Stomach (tissue), 9 donors: Measurements from ENCODE around the gene CCDC3. TPM values are rescaled to one million over a fixed set of nuclear protein-coding genes. Genes with fewer than 3 reads are reported as not detected.

Source experiments
- DNase-seq, 2 donors: peaks; one replicate each; pipeline versions ENCODE4 v3.0.0 to v3.0.0-alpha.2; 2013 to 2019
- H3K27ac ChIP-seq, 5 donors: fragments of 200-600 bp in 4 of 5; sonication (generic) in 4 of 5; one replicate each; pipeline ENCODE4 v1.5.1; 2013 to 2019; ENCODE audit warnings: mild to moderate bottlenecking in 1 of 5, moderate library complexity in 1 of 5
- H3K27me3 ChIP-seq, 3 donors: fragments of 200-600 bp; sonication (generic); one replicate each; pipeline ENCODE4 v1.5.1; 2017 to 2019; ENCODE audit warnings: mixed run types in 1 of 3
- H3K36me3 ChIP-seq, 4 donors: fragments of 200-600 bp; sonication (generic); 1 replicate in 3 of 4; 2 replicates in 1 of 4; pipeline ENCODE4 v1.5.1; 2016 to 2019
- H3K4me1 ChIP-seq, 4 donors: fragments of 200-600 bp; sonication (generic); one replicate each; pipeline ENCODE4 v1.5.1; 2016 to 2019
- H3K4me3 ChIP-seq, 4 donors: fragments of 200-600 bp; sonication (generic) in 3 of 4; one replicate each; pipeline ENCODE4 v1.5.1; 2016 to 2019; ENCODE audit warnings: mild to moderate bottlenecking in 1 of 4
- H3K9me3 ChIP-seq, 4 donors: fragments of 200-600 bp; sonication (generic); one replicate each; pipeline ENCODE4 v1.5.1; 2016 to 2019
- CTCF ChIP-seq, 7 experiments: fragments of 450-650 bp in 4 of 7; fragments of 200-600 bp in 3 of 7; sonication (generic) in 3 of 7; IDR thresholded peaks; one replicate each; pipeline ENCODE4 v1.5.1; 2016 to 2019; ENCODE audit warnings: antibody characterized with exemption in 7 of 7, control low read depth in 2 of 7, mild to moderate bottlenecking in 1 of 7
- EP300 ChIP-seq: sonication (generic); formaldehyde crosslinking; IDR thresholded peaks from one replicate; pipeline ENCODE4 v1.6.1; 2017; ENCODE audit warnings: antibody characterized with exemption
- POLR2A ChIP-seq, 4 donors: fragments of 450-650 bp; IDR thresholded peaks; one replicate each; pipeline ENCODE4 v1.6.1; 2016; ENCODE audit warnings: antibody characterized with exemption in 4 of 4, control low read depth in 2 of 4, mild to moderate bottlenecking in 1 of 4, moderate library complexity in 1 of 4
- POLR2AphosphoS5 ChIP-seq, 3 donors: sonication (generic); formaldehyde crosslinking; IDR thresholded peaks; one replicate each; pipeline ENCODE4 v1.6.1; 2016; ENCODE audit warnings: antibody characterized with exemption in 3 of 3
- whole genome bisulfite sequencing, 5 donors: extraction: QIAGEN DNeasy Blood & Tissue Kit in 3 of 5; methylation state at CpG; one replicate each; pipeline versions ENCODE4 v1.1.5 to v1.1.7; 2013 to 2018; 5-methylcytosine and 5-hydroxymethylcytosine counted together
- intact Hi-C: fragments of 100-400 bp; cut with DNase I; formaldehyde crosslinking; loops from one replicate; pipeline ENCODE4 v1.15.1; 2023; ENCODE audit warnings: low total_unique reads
- polyA plus RNA-seq, 3 donors: library from polyadenylated mRNA; stranded (reverse); fragments of 200-250 nt; gene quantifications; one replicate each; pipeline ENCODE4 v1.2.3, GENCODE V29; 2013
- small RNA-seq, 4 donors: library from RNA; depleted of rRNA; stranded (forward); fragments of <200 nt; gene quantifications; one replicate each; pipeline ENCODE3, GENCODE V24; 2016
- total RNA-seq, 5 donors: library from RNA; depleted of rRNA; stranded (reverse); fragments of >200 nt; gene quantifications; one replicate each; pipeline versions ENCODE4 v1.1.0 to v1.2.3, GENCODE V29; 2014 to 2016
- donor health status: healthy with polysubstance abuse.
- donor health status: Bipolar disorder and iron deficiency.
- donor health status: healthy.

The CCDC3 gene
- total and polyA plus RNA-seq, 8 donors = 1.8 to 11.0 (median 4.8) TPM; not detected in 1

DNA sequence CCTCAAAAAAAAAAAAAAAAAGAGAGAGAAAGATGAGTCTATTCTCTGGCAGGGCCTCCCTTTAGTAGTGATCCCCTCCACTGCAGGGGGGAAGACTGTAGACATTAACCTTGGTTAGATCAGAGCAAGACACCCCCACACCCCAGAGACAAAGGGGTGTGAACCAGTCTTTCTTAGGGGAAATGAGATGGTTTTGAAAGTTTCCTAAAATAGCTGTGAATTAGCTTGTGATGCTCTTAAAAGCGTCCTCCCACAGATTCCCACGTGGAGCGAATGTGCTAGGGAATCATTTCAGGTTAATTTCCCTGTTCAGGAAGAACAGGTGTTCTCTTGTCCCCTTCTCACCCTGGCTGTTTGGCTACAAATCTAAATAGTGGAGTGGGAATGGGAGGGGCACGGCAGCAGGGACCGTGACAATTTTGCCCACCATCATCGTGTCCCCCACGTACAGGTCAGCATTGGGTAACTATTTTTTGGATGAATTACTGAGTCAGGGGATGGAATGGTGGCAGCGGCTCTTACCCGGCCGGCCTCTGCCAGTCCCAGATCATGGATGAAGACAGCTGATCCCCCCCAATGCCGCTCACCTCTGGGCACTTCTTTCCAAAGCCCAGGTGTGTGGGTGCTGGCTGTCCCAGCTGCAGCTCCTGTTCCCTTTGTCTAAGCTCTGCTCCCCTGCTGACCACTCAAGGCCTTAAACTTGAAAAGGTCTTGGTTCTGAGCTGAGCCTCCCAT is 152.9 kb downstream of the CCDC3 start:
- TF ChIP-seq CTCF (IDR thresholded peaks at IDR 0.05) (no peak), EP300 (no peak), POLR2AphosphoS5 (IDR thresholded peaks at IDR 0.05) (no peak), POLR2A (IDR thresholded peaks at IDR 0.05) (no peak)
- peaks cover 6 to 23% (median 7%) of the 10 kb centered on the region in 4 donors for H3K4me1 ChIP-seq
- 83 to 86% (median 84%) methylated on average over 10 to 11 of the region's 11 CpGs for WGBS, 5 donors
- no peaks in the 10 kb centered on the region for H3K9me3 ChIP-seq
- intact Hi-C loops = no loop called here
- H3K27ac ChIP-seq = no peak overlapping the region
- H3K36me3 ChIP-seq = no peaks in the 10 kb centered on the region
- H3K27me3 ChIP-seq = peaks cover 0 to 9% (median 0%) of the 10 kb centered on the region in 3 donors
- H3K4me3 ChIP-seq = no peak overlapping the region
- DNase-seq = no peak

GRCh38 chr10:12847361-12847975 is 154.0 kb downstream of the CCDC3 start:
- H3K27ac ChIP-seq = no peak overlapping the region
- H3K4me1 ChIP-seq = peaks cover 6 to 23% (median 7%) of the 10 kb centered on the region in 4 donors
- TF ChIP-seq POLR2A (IDR thresholded peaks at IDR 0.05) (no peak), EP300 (no peak), POLR2AphosphoS5 (IDR thresholded peaks at IDR 0.05) (no peak), CTCF (IDR thresholded peaks at IDR 0.05) (no peak)
- no peaks in the 10 kb centered on the region for H3K36me3 ChIP-seq
- WGBS, 5 donors = 69 to 75% (median 73%) methylated on average over 10 to 14 of the region's 14 CpGs
- H3K9me3 ChIP-seq = no peaks in the 10 kb centered on the region
- peaks cover 0 to 9% (median 0%) of the 10 kb centered on the region in 3 donors for H3K27me3 ChIP-seq
- intact Hi-C loops = no loop called here
- DNase-seq = peak in 1 of 2 donors; percentile 23
- no peak overlapping the region for H3K4me3 ChIP-seq

DNA sequence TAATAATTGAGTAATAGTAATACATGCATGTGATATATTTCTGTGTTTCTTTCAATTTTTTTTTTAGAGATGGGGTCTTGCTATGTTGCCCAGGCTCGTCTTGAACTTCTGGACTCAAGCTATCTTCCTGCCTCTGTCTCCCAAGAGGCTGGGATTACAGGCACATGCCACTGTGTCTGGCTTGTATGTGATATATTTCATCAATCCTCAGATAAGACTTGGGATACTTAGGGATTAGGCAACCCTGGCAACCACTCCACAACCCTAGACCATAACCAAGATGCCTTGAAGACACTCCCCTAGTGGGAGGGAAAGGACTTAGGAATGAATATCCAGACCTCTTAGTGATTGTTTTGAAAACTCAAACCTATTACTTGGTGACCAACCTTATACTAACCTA is 154.8 kb downstream of the CCDC3 start:
- no peak for TF ChIP-seq POLR2AphosphoS5 (IDR thresholded peaks at IDR 0.05)
- no peak for TF ChIP-seq POLR2A (IDR thresholded peaks at IDR 0.05)
- TF ChIP-seq EP300 = no peak
- TF ChIP-seq CTCF (IDR thresholded peaks at IDR 0.05) = no peak
- intact Hi-C loops = no loop called here
- peaks cover 6 to 23% (median 7%) of the 10 kb centered on the region in 4 donors for H3K4me1 ChIP-seq
- no peaks in the 10 kb centered on the region for H3K9me3 ChIP-seq
- H3K36me3 ChIP-seq = no peaks in the 10 kb centered on the region
- WGBS, 5 donors = 33 to 86% (median 79%) methylated on average over 1 of the region's 1 CpG
- DNase-seq = no peak
- no peak overlapping the region for H3K27ac ChIP-seq
- H3K27me3 ChIP-seq = peaks cover 0 to 9% (median 0%) of the 10 kb centered on the region in 3 donors
- H3K4me3 ChIP-seq = no peak overlapping the region

Small RNAs within 50 kb of the gene (small RNA-seq; reads per million reads assigned to genes)
- 0 reads per million in 4 donors for gene RNA5SP300

Other genes starting within 250 kb of the CCDC3 start
- gene OPTN, start 98.5 kb upstream of the CCDC3 start, total RNA-seq = 10 to 100 TPM; 32.6 to 68.3 (median 43.4) TPM
- 10 to 100 TPM; 33.0 to 82.3 (median 38.4) TPM for gene OPTN, start 98.5 kb upstream of the CCDC3 start, polyA plus RNA-seq
- 1 to 10 TPM; 2.3 to 7.6 (median 4.6) TPM for gene MCM10, start 159.8 kb upstream of the CCDC3 start, total RNA-seq
- under 1 TPM; 0.31 to 0.93 (median 0.58) TPM for gene MCM10, start 159.8 kb upstream of the CCDC3 start, polyA plus RNA-seq
- not detected for gene UCMA, start 232.7 kb upstream of the CCDC3 start, total RNA-seq
- not detected for gene UCMA, start 232.7 kb upstream of the CCDC3 start, polyA plus RNA-seq